Spleen (tissue), 11 donors: Measurements from ENCODE around the gene SLC1A3. TPM values are rescaled to one million over a fixed set of nuclear protein-coding genes. Genes with fewer than 3 reads are reported as not detected.
"Not testable (repeated sequence)": the region's sequence is repeated elsewhere in the genome, so short reads cannot be mapped to it uniquely, and the experiment has no call there.

Experiments used
- DNase-seq: peaks from one replicate; pipeline ENCODE4 v3.0.0-alpha.2; 2020
- H3K27ac ChIP-seq, 8 donors: fragments of 200-600 bp; sonication (generic) in 7 of 8; 1 replicate in 4 of 8; 2 replicates in 4 of 8; pipeline versions ENCODE4 v1.5.0 to v1.8.0; 2016 to 2021; ENCODE audit warnings: inconsistent platforms in 4 of 8, mild to moderate bottlenecking in 4 of 8, moderate library complexity in 1 of 8
- H3K27me3 ChIP-seq, 7 donors: fragments of 200-600 bp; sonication (generic) in 6 of 7; replicated peaks in 1 of 7; 1 replicate in 4 of 7; 2 replicates in 3 of 7; pipeline versions ENCODE4 v1.5.0 to v1.8.0; 2016 to 2021; ENCODE audit warnings: inconsistent platforms in 3 of 7, mild to moderate bottlenecking in 1 of 7
- H3K36me3 ChIP-seq, 6 donors: fragments of 200-600 bp; sonication (generic) in 5 of 6; 1 replicate in 4 of 6; 2 replicates in 2 of 6; pipeline versions ENCODE4 v1.5.0 to v1.8.0; 2016 to 2021; ENCODE audit warnings: inconsistent platforms in 2 of 6
- H3K4me1 ChIP-seq, 6 donors: fragments of 200-600 bp; sonication (generic) in 5 of 6; 1 replicate in 3 of 6; 2 replicates in 3 of 6; pipeline versions ENCODE4 v1.5.0 to v1.8.0; 2016 to 2021; ENCODE audit warnings: inconsistent platforms in 3 of 6
- H3K4me3 ChIP-seq, 8 donors: fragments of 200-600 bp; sonication (generic) in 7 of 8; 1 replicate in 4 of 8; 2 replicates in 4 of 8; pipeline versions ENCODE4 v1.5.0 to v1.8.0; 2016 to 2021; ENCODE audit warnings: inconsistent platforms in 4 of 8, mild to moderate bottlenecking in 4 of 8, moderate library complexity in 2 of 8
- H3K9me3 ChIP-seq, 8 donors: fragments of 200-600 bp; sonication (generic) in 7 of 8; 1 replicate in 4 of 8; 2 replicates in 4 of 8; pipeline versions ENCODE4 v1.5.0 to v1.8.0; 2016 to 2021; ENCODE audit warnings: inconsistent platforms in 4 of 8
- CTCF ChIP-seq, 11 experiments: fragments of 200-600 bp in 7 of 11; fragments of 450-650 bp in 4 of 11; sonication (generic) in 4 of 11; IDR thresholded peaks in 8 of 11; conservative IDR thresholded peaks in 3 of 11; 1 replicate in 7 of 11; 2 replicates in 4 of 11; pipeline versions ENCODE4 v1.4.0 to v1.8.0; 2016 to 2021; ENCODE audit warnings: antibody characterized with exemption in 11 of 11, inconsistent platforms in 4 of 11, mild to moderate bottlenecking in 1 of 11
- POLR2A ChIP-seq, 3 donors: fragments of 450-650 bp; IDR thresholded peaks; one replicate each; pipeline ENCODE4 v1.5.1; 2017; ENCODE audit warnings: antibody characterized with exemption in 3 of 3, mild to moderate bottlenecking in 1 of 3
- POLR2AphosphoS5 ChIP-seq, 3 donors: sonication (generic); formaldehyde crosslinking; IDR thresholded peaks; one replicate each; pipeline ENCODE4 v1.5.1; 2017; ENCODE audit warnings: antibody characterized with exemption in 3 of 3
- WGBS, 5 donors: extraction: QIAGEN DNeasy Blood & Tissue Kit in 3 of 5; methylation state at CpG; one replicate each; pipeline versions ENCODE4 v1.1.5 to v1.1.7; 2013 to 2018; 5-methylcytosine and 5-hydroxymethylcytosine counted together
- intact Hi-C: fragments of 100-400 bp; cut with DNase I; formaldehyde crosslinking; loops from one replicate; pipeline ENCODE4 v1.15.0; 2023; ENCODE audit warnings: low total_unique reads
- polyA plus RNA-seq, 3 donors: library from polyadenylated mRNA; stranded (reverse); fragments of 200-250 nt; gene quantifications; one replicate each; pipeline ENCODE4 v1.2.1, GENCODE V29; 2013
- total RNA-seq, 7 donors: library from RNA; depleted of rRNA in 3 of 7; stranded (reverse); fragments of >200 nt in 3 of 7; fragmentation: NEBNext Ultra II Directional in 4 of 7; extraction: Animal tissue kit (Norgen Biotek cat#: 25700) in 4 of 7; gene quantifications; one replicate each; pipeline versions ENCODE4 v1.1.0 to v1.2.1, GENCODE V29; 2016 to 2021
- donor health status: healthy with polysubstance abuse.
- donor health status: DM: no; HTN: no; CAD: no; lungs with moderate emphysema.
- donor health status: DM: no; HTN: no; CAD: no.
- donor health status: Bipolar disorder and iron deficiency.
- donor health status: healthy.
- donor health status: DM: no; HTN: no; CAD: no.
- donor health status: DM: yes; HTN: yes; CAD: no.

SLC1A3 gene
- total and polyA plus RNA-seq, 10 donors: 1.5 to 54.7 (median 25.2) TPM

- Histone ChIP-seq H3K27ac (no peak overlapping the region), H3K4me3 (no peak overlapping the region), H3K4me1 (no peaks in the 10 kb centered on the region), H3K27me3 (peaks cover 0 to 8% (median 0%) of the 10 kb centered on the region in 7 donors), H3K36me3 (no peaks in the 10 kb centered on the region), H3K9me3 (no peaks in the 10 kb centered on the region)
- TF ChIP-seq CTCF (IDR thresholded peaks at IDR 0.05 in 8 of 11, conservative IDR thresholded peaks at IDR 0.05 in 3 of 11) (no peak), POLR2AphosphoS5 (IDR thresholded peaks at IDR 0.05) (no peak), POLR2A (IDR thresholded peaks at IDR 0.05) (no peak)
- intact Hi-C loops: no loop called here
- 37 to 59% (median 58%) methylated on average over 1 of the region's 1 CpG for WGBS, 5 donors
- no peak for DNase-seq
These were observed 20.7 kb upstream of the SLC1A3 start for GRCh38 chr5:36585701-36586100.

GRCh38 chr5:36587354-36587753 lies 19.1 kb upstream of the SLC1A3 start:
- Histone ChIP-seq H3K36me3 (no peaks in the 10 kb centered on the region), H3K27ac (no peak overlapping the region), H3K4me1 (no peaks in the 10 kb centered on the region), H3K27me3 (peaks cover 0 to 4% (median 0%) of the 10 kb centered on the region in 7 donors), H3K9me3 (no peaks in the 10 kb centered on the region), H3K4me3 (no peak overlapping the region)
- no peak for DNase-seq
- TF ChIP-seq POLR2A (IDR thresholded peaks at IDR 0.05): no peak
- no peak for TF ChIP-seq POLR2AphosphoS5 (IDR thresholded peaks at IDR 0.05)
- no peak for TF ChIP-seq CTCF (IDR thresholded peaks at IDR 0.05 in 8 of 11, conservative IDR thresholded peaks at IDR 0.05 in 3 of 11)
- 71 to 82% (median 74%) methylated on average over 3 of the region's 3 CpGs for WGBS, 5 donors
- intact Hi-C loops: no loop called here

- H3K27ac ChIP-seq, H3K4me1 ChIP-seq, H3K36me3 ChIP-seq, DNase-seq, H3K27me3 ChIP-seq, H3K4me3 ChIP-seq, intact Hi-C loops, H3K9me3 ChIP-seq: not testable (repeated sequence)
- WGBS, 5 donors: 82 to 100% (median 93%) methylated on average over 4 of the region's 4 CpGs
These were observed 16.7 kb upstream of the SLC1A3 start for GRCh38 chr5:36589735-36590134.

- intact Hi-C loops: no loop called here
- 71 to 83% (median 76%) methylated on average over 7 of the region's 7 CpGs for WGBS, 5 donors
- H3K4me3 ChIP-seq: no peak overlapping the region
- no peaks in the 10 kb centered on the region for H3K27me3 ChIP-seq
- H3K27ac ChIP-seq: no peak overlapping the region
- H3K9me3 ChIP-seq: no peaks in the 10 kb centered on the region
- peaks cover 0 to 6% (median 0%) of the 10 kb centered on the region in 6 donors for H3K4me1 ChIP-seq
- no peaks in the 10 kb centered on the region for H3K36me3 ChIP-seq
- DNase-seq: no peak
- no peak for TF ChIP-seq CTCF (IDR thresholded peaks at IDR 0.05 in 8 of 11, conservative IDR thresholded peaks at IDR 0.05 in 3 of 11)
- TF ChIP-seq POLR2AphosphoS5 (IDR thresholded peaks at IDR 0.05): no peak
- no peak for TF ChIP-seq POLR2A (IDR thresholded peaks at IDR 0.05)
These were observed 15.7 kb upstream of the SLC1A3 start for GRCh38 chr5:36590513-36591286.
